ENCODE results near the gene WBP2NL.
"Not testable (repeated sequence)": the region's sequence is repeated elsewhere in the genome, so short reads cannot be mapped to it uniquely, and the experiment has no call there.

The WBP2NL gene

GRCh38 chr22:42039271-42039670, 40.7 kb downstream of the WBP2NL start:
- DNase-seq, result no peak

DNA sequence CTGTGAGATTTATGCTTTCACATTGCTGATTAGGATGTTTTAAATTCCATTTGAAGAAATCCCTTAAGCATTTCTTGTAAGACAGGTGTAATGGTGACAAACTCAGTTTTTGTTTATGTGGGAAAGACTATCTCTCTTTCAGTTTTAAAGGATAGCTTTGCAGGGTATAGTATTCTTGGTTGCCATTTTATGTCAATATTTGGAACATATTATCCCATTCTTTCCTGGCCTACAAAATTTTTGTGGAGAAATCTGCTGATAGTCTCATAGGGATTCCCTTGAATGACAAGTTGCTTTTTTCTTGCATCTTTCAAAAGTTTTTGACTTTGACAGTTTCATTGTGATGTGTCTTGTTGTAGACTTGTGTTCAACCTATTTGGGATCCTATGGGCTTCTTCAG, 43.2 kb downstream of the WBP2NL start:
- no peak for DNase-seq

DNA sequence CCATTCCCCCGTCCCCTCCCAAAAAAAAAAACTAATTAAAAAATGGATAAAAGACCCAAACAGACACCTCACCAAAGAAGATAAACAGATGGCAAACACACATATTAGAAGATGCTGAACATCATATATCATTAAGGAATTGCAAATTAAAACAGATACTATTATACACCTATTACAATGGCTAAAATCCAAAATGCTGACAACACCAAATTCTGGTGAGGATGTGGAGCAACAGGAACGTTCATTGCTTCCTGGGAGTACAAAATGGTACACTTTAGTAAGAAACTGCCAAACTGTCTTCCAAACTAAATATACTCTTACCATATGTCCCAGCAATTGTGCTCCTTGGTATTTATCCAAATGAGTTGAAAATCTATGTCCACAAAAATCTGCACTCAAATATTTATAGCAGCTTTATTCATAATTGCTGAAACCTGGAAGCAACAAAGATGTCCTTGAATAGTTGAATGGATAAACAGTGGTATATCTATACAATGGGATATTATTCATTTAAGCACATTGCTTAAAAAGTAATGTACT, 52.1 kb downstream of the WBP2NL start:
- DNase-seq, result no peak

- peak; percentile 30 for DNase-seq
Observed at GRCh38 chr22:42052765-42053164, 54.2 kb downstream of the WBP2NL start.

- DNase-seq, result no peak
Observed at GRCh38 chr22:42056757-42057511, 58.3 kb downstream of the WBP2NL start.

- DNase-seq, result no peak
Observed at GRCh38 chr22:42060489-42060888, 61.9 kb downstream of the WBP2NL start.

DNA sequence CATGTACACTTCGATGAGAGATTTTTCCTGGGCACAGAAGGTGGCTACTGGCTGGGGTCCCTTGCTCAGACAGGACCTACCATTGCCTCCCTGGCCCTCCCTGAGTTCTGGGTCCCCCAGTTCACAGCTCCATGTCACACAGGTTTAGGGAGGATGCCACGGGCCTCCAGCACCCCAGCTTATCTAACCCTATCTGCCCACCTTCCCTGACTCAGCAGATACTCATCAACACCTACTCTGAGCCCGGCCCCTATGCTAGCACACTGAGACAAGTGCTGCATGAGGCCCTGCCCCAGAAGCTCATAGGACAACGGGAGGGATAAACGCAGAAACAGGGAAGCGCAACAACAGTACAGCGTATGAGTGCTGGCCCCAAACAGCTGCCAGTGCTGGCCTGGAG, 62.5 kb downstream of the WBP2NL start:
- no peak for DNase-seq

GRCh38 chr22:42062506-42063170, 64.0 kb downstream of the WBP2NL start:
- no peak for DNase-seq

GRCh38 chr22:42064629-42065028, 66.0 kb downstream of the WBP2NL start:
- DNase-seq, result no peak

DNA sequence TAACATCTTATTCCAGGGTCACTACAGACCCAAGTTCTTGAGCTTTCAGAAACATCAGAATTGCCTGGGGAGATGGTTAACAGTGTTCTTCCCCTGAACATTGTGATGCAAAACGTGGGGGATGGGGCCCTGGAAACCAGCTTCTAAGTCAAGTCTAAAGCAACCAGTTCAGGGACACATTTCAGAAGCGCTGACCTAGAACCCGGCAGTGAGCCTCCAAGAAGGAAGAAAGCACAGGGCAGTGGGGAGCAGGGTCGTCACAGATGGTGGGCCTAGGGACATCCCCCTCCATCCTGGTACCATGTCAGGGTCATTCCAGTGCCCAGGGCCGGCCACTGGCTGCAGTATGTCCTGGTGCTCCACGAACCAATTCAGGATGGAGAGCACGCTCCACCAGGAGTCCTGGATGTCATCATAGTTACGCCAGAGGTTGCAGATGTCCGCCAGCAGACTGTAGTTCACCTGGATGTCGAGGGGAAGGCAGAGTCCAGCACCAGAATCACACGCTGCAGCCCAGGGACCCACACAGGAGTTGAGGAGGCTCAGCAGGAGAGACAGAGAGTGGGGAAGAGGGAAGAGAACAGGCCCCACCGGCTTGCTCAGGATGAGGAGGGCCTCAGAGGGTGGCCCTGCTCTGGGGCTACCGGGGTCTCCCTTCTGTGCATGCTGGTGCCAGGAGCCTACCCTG, 67.0 kb downstream of the WBP2NL start:
- DNase-seq, result no peak

- no peak for DNase-seq
Observed at GRCh38 chr22:42066126-42066761, 67.7 kb downstream of the WBP2NL start.

GRCh38 chr22:42066937-42067336, 68.3 kb downstream of the WBP2NL start:
- no peak for DNase-seq

DNA sequence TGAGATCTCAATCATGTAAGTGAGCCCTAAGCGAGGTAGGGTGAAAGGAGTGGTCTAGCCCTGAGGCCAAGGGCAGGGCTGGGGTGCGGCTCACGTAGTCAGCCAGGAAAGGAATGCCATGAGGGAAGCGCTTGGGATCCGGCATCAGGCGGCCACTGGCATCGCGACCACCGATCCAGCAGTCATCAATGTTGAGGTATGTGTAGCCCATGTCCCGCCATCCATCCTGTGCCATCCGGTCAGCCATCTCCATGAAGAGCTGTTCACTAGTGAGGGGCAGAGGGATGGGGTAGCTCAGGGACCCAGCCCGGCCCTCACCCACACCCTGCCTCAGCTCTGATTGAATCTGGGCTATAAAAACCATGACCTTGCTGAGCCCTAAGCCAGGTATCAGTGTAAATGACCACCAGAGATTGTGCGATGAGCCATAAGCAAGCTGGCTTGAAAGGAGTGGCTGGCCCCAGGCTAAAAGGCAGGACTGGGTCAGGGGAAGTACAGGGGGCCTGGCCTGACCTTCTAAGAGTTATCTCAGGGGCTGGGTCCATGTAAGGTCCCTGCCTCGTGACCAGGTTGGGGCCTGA, 69.2 kb downstream of the WBP2NL start:
- no peak for DNase-seq

DNA sequence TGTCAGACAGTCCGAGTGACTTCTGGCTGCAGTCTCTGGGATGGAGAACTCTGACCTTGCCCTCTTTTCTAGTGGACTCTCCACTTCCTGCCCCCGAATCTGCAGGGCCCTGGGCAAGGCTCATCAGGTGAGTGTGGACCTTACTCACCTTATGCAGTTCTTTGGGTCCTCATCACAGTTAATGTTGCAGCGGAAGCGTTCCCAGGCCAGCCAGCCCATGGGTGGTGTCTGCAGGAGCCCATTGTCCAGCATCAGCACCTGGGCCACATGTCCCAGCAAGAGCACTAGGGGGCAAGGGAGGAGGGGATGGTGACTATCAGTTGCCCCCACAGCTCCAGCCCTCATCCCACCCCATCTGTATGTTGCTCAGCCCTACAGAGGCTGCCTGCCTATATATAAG, 69.7 kb downstream of the WBP2NL start:
- DNase-seq, result no peak

DNA sequence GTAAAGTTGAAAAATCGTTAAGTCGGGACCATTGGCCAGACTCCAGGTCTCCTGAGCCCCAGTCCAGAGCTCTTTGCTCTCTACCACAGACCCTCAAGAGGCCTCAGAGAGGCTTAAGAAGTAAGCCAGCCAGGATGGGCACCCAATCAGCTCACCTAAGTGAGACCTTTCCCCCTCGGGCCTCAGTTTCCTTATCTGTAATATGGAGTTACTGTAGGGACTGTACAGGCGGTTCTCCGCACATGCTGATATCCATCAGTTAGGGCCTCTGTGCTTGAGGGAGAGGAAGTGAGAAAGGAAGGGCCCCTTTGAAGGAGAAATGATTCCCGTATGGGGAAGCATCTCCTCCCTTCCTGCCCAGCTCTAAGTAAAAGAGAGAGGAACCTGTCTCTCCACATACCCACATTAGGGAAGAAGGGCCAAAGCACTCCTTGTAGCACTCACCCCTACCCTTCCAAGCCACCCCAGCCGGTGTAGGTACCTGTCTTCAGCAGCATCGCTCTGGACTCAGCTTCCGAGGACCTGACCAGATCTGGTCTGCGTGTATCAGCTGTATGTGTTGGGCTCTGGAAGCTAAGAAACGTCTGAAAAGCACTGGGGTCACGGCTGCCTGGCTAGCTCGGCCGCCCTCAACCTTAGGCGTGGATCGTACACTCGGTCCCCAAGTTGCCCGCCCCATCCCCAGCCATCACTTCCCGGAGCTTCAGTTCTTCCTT, 71.4 kb downstream of the WBP2NL start:
- peak; percentile 92 for DNase-seq

- peak; percentile 99 for DNase-seq
Observed at GRCh38 chr22:42070517-42071422, 72.2 kb downstream of the WBP2NL start, which contains the start of gene NAGA. NAGA (minus strand) TSS chr22:42070812; CDS start chr22:42070297, 515 bp downstream.

- not testable (repeated sequence) for DNase-seq
Observed at GRCh38 chr22:42071508-42071907, 72.9 kb downstream of the WBP2NL start.

- no peak for DNase-seq
Observed at GRCh38 chr22:42072606-42073330, 74.2 kb downstream of the WBP2NL start.

GRCh38 chr22:42073621-42074041, 75.0 kb downstream of the WBP2NL start:
- DNase-seq, result no peak

Data from MV-4-11 (cell line).